ENCODE data around the gene DCC.

- TF ChIP-seq, protein P1, sequence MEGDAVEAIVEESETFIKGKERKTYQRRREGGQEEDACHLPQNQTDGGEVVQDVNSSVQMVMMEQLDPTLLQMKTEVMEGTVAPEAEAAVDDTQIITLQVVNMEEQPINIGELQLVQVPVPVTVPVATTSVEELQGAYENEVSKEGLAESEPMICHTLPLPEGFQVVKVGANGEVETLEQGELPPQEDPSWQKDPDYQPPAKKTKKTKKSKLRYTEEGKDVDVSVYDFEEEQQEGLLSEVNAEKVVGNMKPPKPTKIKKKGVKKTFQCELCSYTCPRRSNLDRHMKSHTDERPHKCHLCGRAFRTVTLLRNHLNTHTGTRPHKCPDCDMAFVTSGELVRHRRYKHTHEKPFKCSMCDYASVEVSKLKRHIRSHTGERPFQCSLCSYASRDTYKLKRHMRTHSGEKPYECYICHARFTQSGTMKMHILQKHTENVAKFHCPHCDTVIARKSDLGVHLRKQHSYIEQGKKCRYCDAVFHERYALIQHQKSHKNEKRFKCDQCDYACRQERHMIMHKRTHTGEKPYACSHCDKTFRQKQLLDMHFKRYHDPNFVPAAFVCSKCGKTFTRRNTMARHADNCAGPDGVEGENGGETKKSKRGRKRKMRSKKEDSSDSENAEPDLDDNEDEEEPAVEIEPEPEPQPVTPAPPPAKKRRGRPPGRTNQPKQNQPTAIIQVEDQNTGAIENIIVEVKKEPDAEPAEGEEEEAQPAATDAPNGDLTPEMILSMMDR (IDR thresholded peaks at IDR 0.05): no peak
- no peak for TF ChIP-seq POLR2A (IDR thresholded peaks at IDR 0.05)
- TF ChIP-seq EP300 (IDR thresholded peaks at IDR 0.05): no peak
Observed at GRCh38 chr18:52723550-52723970, 383.6 kb downstream of the DCC start.

All from tibial nerve (tissue), 4 donors.